H9 (cell line): ENCODE measurements around the gene OR52E4. TPM values are rescaled to one million over a fixed set of nuclear protein-coding genes. Genes with fewer than 3 reads are reported as not detected.

Source experiments
- DNase-seq: peaks from one replicate; pipeline ENCODE4 v3.0.0-alpha.2; 2017
- H2AFZ ChIP-seq: one replicate; pipeline ENCODE4 v1.6.1; 2013; ENCODE audit warnings: mild to moderate bottlenecking, low read length, control low read depth, moderate library complexity
- H2AK5ac ChIP-seq: 2 replicates; pipeline ENCODE4 v1.6.1; 2013; ENCODE audit warnings: low read length, control low read depth, mixed read lengths; ENCODE audit not compliant: insufficient read length
- H2BK120ac ChIP-seq: one replicate; pipeline ENCODE4 v1.6.1; 2013; ENCODE audit warnings: low read depth, mild to moderate bottlenecking, low read length, control low read depth, inconsistent platforms; ENCODE audit not compliant: poor library complexity, severe bottlenecking
- H2BK12ac ChIP-seq: 2 replicates; pipeline ENCODE4 v1.6.1; 2013; ENCODE audit warnings: low read length, control low read depth, mixed read lengths, low read depth; ENCODE audit not compliant: insufficient read length
- H2BK15ac ChIP-seq: 2 replicates; pipeline ENCODE4 v1.6.1; 2013; ENCODE audit warnings: low read depth, low read length, control low read depth
- H2BK20ac ChIP-seq: one replicate; pipeline ENCODE4 v1.6.1; 2013; ENCODE audit warnings: low read depth, mild to moderate bottlenecking, low read length, control low read depth, inconsistent platforms; ENCODE audit not compliant: poor library complexity, severe bottlenecking
- H2BK5ac ChIP-seq: 2 replicates; pipeline ENCODE4 v1.6.1; 2013; ENCODE audit warnings: low read length, control low read depth, mixed read lengths; ENCODE audit not compliant: insufficient read length
- H3K14ac ChIP-seq: 2 replicates; pipeline ENCODE4 v1.6.1; 2013; ENCODE audit warnings: low read length, control low read depth; ENCODE audit not compliant: insufficient read depth
- H3K18ac ChIP-seq: 2 replicates; pipeline ENCODE4 v1.6.1; 2013; ENCODE audit warnings: low read depth, mild to moderate bottlenecking, mixed read lengths, low read length, control low read depth; ENCODE audit not compliant: insufficient read length
- H3K23ac ChIP-seq: 2 replicates; pipeline ENCODE4 v1.6.1; 2013; ENCODE audit warnings: low read length, control low read depth, mixed read lengths, low read depth; ENCODE audit not compliant: insufficient read length
- H3K23me2 ChIP-seq: 2 replicates; pipeline ENCODE4 v1.6.1; 2013; ENCODE audit warnings: low read depth, mild to moderate bottlenecking, mixed read lengths, low read length, control low read depth; ENCODE audit not compliant: insufficient read length, poor library complexity, severe bottlenecking
- H3K27ac ChIP-seq: 2 replicates; pipeline ENCODE4 v1.5.1; 2013; ENCODE audit warnings: low read length, control low read depth, mixed read lengths, low read depth; ENCODE audit not compliant: insufficient read length
- H3K27me3 ChIP-seq: 2 replicates; pipeline ENCODE4 v1.6.1; 2013; ENCODE audit warnings: low read length, control low read depth, inconsistent platforms; ENCODE audit not compliant: insufficient read depth
- H3K4ac ChIP-seq: 2 replicates; pipeline ENCODE4 v1.6.1; 2013; ENCODE audit warnings: low read depth, mild to moderate bottlenecking, control low read depth, inconsistent platforms, low read length, moderate library complexity
- H3K4me1 ChIP-seq: 2 replicates; pipeline ENCODE4 v1.6.1; 2013; ENCODE audit warnings: low read length, control low read depth, inconsistent platforms; ENCODE audit not compliant: insufficient read depth
- H3K4me2 ChIP-seq: 2 replicates; pipeline ENCODE4 v1.6.1; 2013; ENCODE audit warnings: low read length, control low read depth, mixed read lengths; ENCODE audit not compliant: insufficient read length, insufficient read depth
- H3K56ac ChIP-seq: 2 replicates; pipeline ENCODE4 v1.6.1; 2013; ENCODE audit warnings: low read depth, mild to moderate bottlenecking, mixed read lengths, low read length, control low read depth; ENCODE audit not compliant: insufficient read length
- H3K79me1 ChIP-seq: 2 replicates; pipeline ENCODE4 v1.6.1; 2013; ENCODE audit warnings: low read depth, mild to moderate bottlenecking, moderate library complexity, low read length, control low read depth, inconsistent platforms; ENCODE audit not compliant: insufficient read depth, poor library complexity, severe bottlenecking
- H3K79me2 ChIP-seq: 2 replicates; pipeline ENCODE4 v1.6.1; 2013; ENCODE audit warnings: low read length, control low read depth, inconsistent platforms; ENCODE audit not compliant: insufficient read depth
- H3K9ac ChIP-seq: 2 replicates; pipeline ENCODE4 v1.6.1; 2013; ENCODE audit warnings: low read length, control low read depth, mixed read lengths; ENCODE audit not compliant: insufficient read length; ENCODE audit errors: extremely low read depth
- H3K9me3 ChIP-seq: one replicate; pipeline ENCODE4 v1.6.1; 2013; ENCODE audit warnings: low read depth, low read length, inconsistent platforms; ENCODE audit not compliant: control insufficient read depth
- H3T11ph ChIP-seq: one replicate; pipeline ENCODE4 v1.6.1; 2013; ENCODE audit warnings: mild to moderate bottlenecking, low read length, control low read depth, inconsistent platforms
- H4K20me1 ChIP-seq: one replicate; pipeline ENCODE4 v1.6.1; 2013; ENCODE audit not compliant: control insufficient read depth, insufficient read length, insufficient read depth
- H4K5ac ChIP-seq: 2 replicates; pipeline ENCODE4 v1.6.1; 2013; ENCODE audit warnings: low read depth, mild to moderate bottlenecking, mixed read lengths, low read length, control low read depth; ENCODE audit not compliant: insufficient read length
- H4K8ac ChIP-seq: replicated peaks from 2 replicates; pipeline ENCODE4 v1.6.1; 2013; ENCODE audit warnings: low read length, control low read depth, mixed read lengths, low read depth; ENCODE audit not compliant: insufficient read length
- H4K91ac ChIP-seq: 2 replicates; pipeline ENCODE4 v1.6.1; 2013; ENCODE audit warnings: low read depth, mild to moderate bottlenecking, moderate library complexity, mixed read lengths, low read length, control low read depth; ENCODE audit not compliant: insufficient read length
- H3K27ac Mint-ChIP-seq, 3 experiments: 2 replicates in 2 of 3; 3 replicates in 1 of 3; pipeline ENCODE4 v1.8.0; 2020 to 2021; ENCODE audit warnings: mixed read lengths in 3 of 3, mild to moderate bottlenecking in 1 of 3, moderate library complexity in 1 of 3
- H3K27me3 Mint-ChIP-seq: 2 replicates; pipeline ENCODE4 v1.8.0; 2021; ENCODE audit warnings: low read depth, mild to moderate bottlenecking, moderate library complexity, mixed read lengths
- H3K36me3 Mint-ChIP-seq, 3 experiments: 2 replicates in 2 of 3; 3 replicates in 1 of 3; pipeline ENCODE4 v1.8.0; 2020 to 2021; ENCODE audit warnings: low read depth in 3 of 3, mixed read lengths in 3 of 3; ENCODE audit not compliant: insufficient read depth in 1 of 3
- H3K4me1 Mint-ChIP-seq, 2 experiments: 2 replicates each; pipeline ENCODE4 v1.8.0; 2020; ENCODE audit warnings: mixed read lengths in 2 of 2
- H3K4me3 Mint-ChIP-seq, 2 experiments: 2 replicates in 1 of 2; 3 replicates in 1 of 2; pipeline ENCODE4 v1.8.0; 2020 to 2021; ENCODE audit warnings: mild to moderate bottlenecking in 2 of 2, mixed read lengths in 2 of 2, moderate library complexity in 1 of 2
- H3K9me3 Mint-ChIP-seq, 2 experiments: 2 replicates in 1 of 2; 3 replicates in 1 of 2; pipeline ENCODE4 v1.8.0; 2020; ENCODE audit warnings: mild to moderate bottlenecking in 2 of 2, mixed read lengths in 2 of 2, moderate library complexity in 1 of 2
- CTCF ChIP-seq: fragments of 200-600 bp; sonication (generic); conservative IDR thresholded peaks from 3 replicates; pipeline ENCODE4 v1.8.0; 2021; ENCODE audit warnings: antibody characterized with exemption, mild to moderate bottlenecking
- WGBS: extraction: QIAGEN DNeasy Blood & Tissue Kit; methylation state at CpG from one replicate; pipeline ENCODE4 v1.1.7; 2013; ENCODE audit warnings: missing lambda C conversion rate, low lambda C conversion rate, mixed read lengths; ENCODE audit not compliant: insufficient read length; ENCODE audit errors: extremely low coverage; 5-methylcytosine and 5-hydroxymethylcytosine counted together
- total RNA-seq: library from RNA; stranded (reverse); gene quantifications from 2 replicates; pipeline ENCODE4 v1.2.1, GENCODE V29; 2021

Gene OR52E4
- total RNA-seq, 1 experiment from 2014 or later: not detected

- Histone ChIP-seq H3K23ac (no peak overlapping the region), H3K9me3 (no peaks in the 10 kb centered on the region), H2BK12ac (no peak overlapping the region), H3K79me2 (no peaks in the 10 kb centered on the region), H3K18ac (no peak overlapping the region), H2BK5ac (no peak overlapping the region), H4K91ac (no peak overlapping the region), H4K8ac (no peak overlapping the region), H3K4ac (no peak overlapping the region), H2AK5ac (no peak overlapping the region), H3K4me1 (no peaks in the 10 kb centered on the region), H4K20me1 (no peaks in the 10 kb centered on the region), H2BK20ac (no peak overlapping the region), H3K14ac (no peak overlapping the region), H4K5ac (no peak overlapping the region), H3T11ph (no peak overlapping the region), H2AFZ (no peak overlapping the region), H3K56ac (no peak overlapping the region), H3K79me1 (no peaks in the 10 kb centered on the region), H2BK120ac (no peak overlapping the region), H3K27ac (no peak overlapping the region), H3K27me3 (no peaks in the 10 kb centered on the region), H3K23me2 (no peaks in the 10 kb centered on the region), H3K9ac (no peak overlapping the region), H2BK15ac (no peak overlapping the region), H3K4me2 (no peak overlapping the region)
- Mint-ChIP-seq H3K36me3 (no peaks in the 10 kb centered on the region), H3K4me1 (peaks cover 9 to 11% of the 10 kb centered on the region in 2 experiments), H3K27ac (no peak overlapping the region), H3K9me3 (no peaks in the 10 kb centered on the region; a peak in 1 of 5 replicates), H3K4me3 (no peak overlapping the region), H3K27me3 (no peaks in the 10 kb centered on the region)
- TF ChIP-seq CTCF: no peak
- no peak for DNase-seq
- WGBS: no CpG with 5 or more reads among the region's 2 CpGs
These were observed 19.1 kb downstream of the OR52E4 start for GRCh38 chr11:5899534-5899933.
